Liver (tissue), 9 donors: ENCODE measurements around the gene BORCS5. TPM values are rescaled to one million over a fixed set of nuclear protein-coding genes. Genes with fewer than 3 reads are reported as not detected.

Source experiments
- DNase-seq: peaks from one replicate; pipeline ENCODE4 v3.0.0-alpha.2; 2017; ENCODE audit warnings: low spot score
- H3K27ac ChIP-seq, 2 donors: one replicate each; pipeline ENCODE4 v1.7.0; 2013; ENCODE audit warnings: inconsistent platforms in 2 of 2, low read length in 2 of 2, control low read depth in 1 of 2, low read depth in 1 of 2, mild to moderate bottlenecking in 1 of 2
- H3K27me3 ChIP-seq, 4 donors: one replicate each; pipeline versions ENCODE4 v1.6.1 to v1.7.0; 2013; ENCODE audit warnings: low read length in 3 of 4, inconsistent platforms in 1 of 4, mild to moderate bottlenecking in 1 of 4, moderate library complexity in 1 of 4; ENCODE audit not compliant: control insufficient read depth in 4 of 4, insufficient read depth in 4 of 4
- H3K36me3 ChIP-seq, 4 donors: one replicate each; pipeline versions ENCODE4 v1.6.1 to v1.7.0; 2013; ENCODE audit warnings: low read length in 3 of 4, mild to moderate bottlenecking in 3 of 4, low read depth in 1 of 4, moderate library complexity in 1 of 4; ENCODE audit not compliant: control insufficient read depth in 4 of 4, insufficient read depth in 3 of 4
- H3K4me1 ChIP-seq, 4 donors: one replicate each; pipeline versions ENCODE4 v1.6.1 to v1.7.0; 2013; ENCODE audit warnings: low read length in 3 of 4, mild to moderate bottlenecking in 3 of 4, moderate library complexity in 1 of 4; ENCODE audit not compliant: control insufficient read depth in 4 of 4, insufficient read depth in 4 of 4
- H3K4me3 ChIP-seq, 3 donors: one replicate each; pipeline versions ENCODE4 v1.6.1 to v1.7.0; 2013; ENCODE audit warnings: low read length in 3 of 3, control low read depth in 1 of 3, low read depth in 1 of 3, mild to moderate bottlenecking in 1 of 3
- H3K9ac ChIP-seq, 2 donors: one replicate each; pipeline ENCODE4 v1.7.0; 2013; ENCODE audit warnings: low read length in 2 of 2, mild to moderate bottlenecking in 2 of 2, moderate library complexity in 2 of 2, control low read depth in 1 of 2, low read depth in 1 of 2
- H3K9me3 ChIP-seq, 4 donors: one replicate each; pipeline versions ENCODE4 v1.6.1 to v1.7.0; 2013; ENCODE audit warnings: low read length in 3 of 4; ENCODE audit not compliant: control insufficient read depth in 4 of 4
- EGR1 ChIP-seq, 2 donors: IDR thresholded peaks; 2 replicates each; pipeline ENCODE4 v1.6.1; 2016 to 2018; ENCODE audit warnings: antibody characterized with exemption in 2 of 2, low read depth in 2 of 2
- FOXA1 ChIP-seq: IDR thresholded peaks from 2 replicates; pipeline ENCODE4 v1.6.1; 2016; ENCODE audit warnings: antibody characterized with exemption
- FOXA2 ChIP-seq: IDR thresholded peaks from 2 replicates; pipeline ENCODE4 v1.6.1; 2016; ENCODE audit warnings: antibody characterized with exemption
- GABPA ChIP-seq, 2 donors: IDR thresholded peaks in 1 of 2; conservative IDR thresholded peaks in 1 of 2; 2 replicates each; pipeline ENCODE4 v1.6.1; 2016; ENCODE audit warnings: antibody characterized with exemption in 2 of 2, mild to moderate bottlenecking in 1 of 2, moderate library complexity in 1 of 2
- HNF4A ChIP-seq, 2 donors: conservative IDR thresholded peaks; 2 replicates each; pipeline ENCODE4 v1.6.1; 2016; ENCODE audit warnings: antibody characterized with exemption in 2 of 2, mild to moderate bottlenecking in 2 of 2
- HNF4G ChIP-seq: IDR thresholded peaks from 2 replicates; pipeline ENCODE4 v1.6.1; 2016; ENCODE audit warnings: antibody characterized with exemption
- JUND ChIP-seq, 2 donors: IDR thresholded peaks; 2 replicates each; pipeline ENCODE4 v1.6.1; 2016; ENCODE audit warnings: antibody characterized with exemption in 2 of 2
- NR2F2 ChIP-seq: IDR thresholded peaks from 2 replicates; pipeline ENCODE4 v1.6.1; 2016; ENCODE audit warnings: antibody characterized with exemption
- RAD21 ChIP-seq, 2 donors: IDR thresholded peaks; 2 replicates each; pipeline ENCODE4 v1.6.1; 2016; ENCODE audit warnings: antibody characterized with exemption in 2 of 2, mild to moderate bottlenecking in 2 of 2
- RXRA ChIP-seq, 2 donors: IDR thresholded peaks; 2 replicates each; pipeline ENCODE4 v1.6.1; 2017 to 2018; ENCODE audit warnings: antibody characterized with exemption in 2 of 2, mild to moderate bottlenecking in 1 of 2
- SP1 ChIP-seq: IDR thresholded peaks from 2 replicates; pipeline ENCODE4 v1.6.1; 2018; ENCODE audit warnings: antibody characterized with exemption, mild to moderate bottlenecking
- TAF1 ChIP-seq: conservative IDR thresholded peaks from 2 replicates; pipeline ENCODE4 v1.6.1; 2016; ENCODE audit warnings: antibody characterized with exemption, mild to moderate bottlenecking
- YY1 ChIP-seq: IDR thresholded peaks from 2 replicates; pipeline ENCODE4 v1.6.1; 2016; ENCODE audit warnings: antibody characterized with exemption, mild to moderate bottlenecking
- WGBS: extraction: QIAGEN DNeasy Blood & Tissue Kit; methylation state at CpG from one replicate; pipeline ENCODE4 v1.1.7; 2013; 5-methylcytosine and 5-hydroxymethylcytosine counted together
- polyA plus RNA-seq, 2 donors: library from polyadenylated mRNA; stranded (reverse) in 1 of 2; unstranded in 1 of 2; fragments of 200-250 nt in 1 of 2; fragments of >200 nt in 1 of 2; fragmentation: Nextera tagmentation in 1 of 2; extraction: Ambion mirVana in 1 of 2; gene quantifications; one replicate each; pipeline versions ENCODE4 v1.2.1 to v1.2.3, GENCODE V29; 2013 to 2015
- total RNA-seq, 2 donors: library from RNA; depleted of rRNA; stranded (reverse); fragments of >200 nt; gene quantifications; one replicate each; pipeline ENCODE4 v1.2.3, GENCODE V29; 2014
- TF ChIP-seq, protein P1 (sequence below): IDR thresholded peaks from 2 replicates; pipeline ENCODE4 v1.6.1; 2016; ENCODE audit warnings: antibody characterized with exemption
- TF ChIP-seq, protein P2 (sequence below): IDR thresholded peaks from 2 replicates; pipeline ENCODE4 v1.6.1; 2016; ENCODE audit warnings: antibody characterized with exemption
- TF ChIP-seq, protein P3 (sequence below): IDR thresholded peaks from 2 replicates; pipeline ENCODE4 v1.6.1; 2016; ENCODE audit warnings: antibody characterized with exemption
- TF ChIP-seq, protein P4 (sequence below): fragments of 150-350 bp; IDR thresholded peaks from 2 replicates; pipeline ENCODE4 v1.5.1; 2017; ENCODE audit warnings: improper control_type of control experiment, low read depth, low read length; ENCODE audit not compliant: missing input control
- TF ChIP-seq, protein P5 (sequence below): IDR thresholded peaks from 2 replicates; pipeline ENCODE4 v1.6.1; 2016; ENCODE audit warnings: antibody characterized with exemption, mild to moderate bottlenecking
- donor health status: healthy.
- donor health status: healthy.
- donor health status: healthy.
- donor health status: healthy.
- donor health status: healthy.

BORCS5 gene
- total and polyA plus RNA-seq, 4 donors: 4.5 to 11.4 (median 8.1) TPM

DNA sequence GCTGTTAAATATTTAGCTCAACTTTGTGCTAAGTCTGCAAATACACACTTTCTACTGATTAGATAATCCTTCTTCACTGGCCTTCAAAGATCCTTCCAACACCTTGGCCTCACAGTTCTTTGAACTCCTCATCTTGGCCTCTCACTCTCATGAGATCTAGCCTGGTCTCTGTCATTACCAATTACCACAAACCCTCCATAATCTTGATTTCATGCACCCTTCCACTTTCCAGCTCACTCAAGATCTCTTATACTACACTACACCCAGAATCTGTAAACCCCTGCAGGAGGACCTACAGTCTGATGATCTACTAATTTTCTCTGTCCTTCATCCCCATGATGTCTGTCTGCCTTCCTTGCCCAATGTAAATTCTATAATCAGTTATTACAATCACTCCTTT, 134.7 kb downstream of the BORCS5 start:
- no peak for DNase-seq
- TF ChIP-seq, protein P1, sequence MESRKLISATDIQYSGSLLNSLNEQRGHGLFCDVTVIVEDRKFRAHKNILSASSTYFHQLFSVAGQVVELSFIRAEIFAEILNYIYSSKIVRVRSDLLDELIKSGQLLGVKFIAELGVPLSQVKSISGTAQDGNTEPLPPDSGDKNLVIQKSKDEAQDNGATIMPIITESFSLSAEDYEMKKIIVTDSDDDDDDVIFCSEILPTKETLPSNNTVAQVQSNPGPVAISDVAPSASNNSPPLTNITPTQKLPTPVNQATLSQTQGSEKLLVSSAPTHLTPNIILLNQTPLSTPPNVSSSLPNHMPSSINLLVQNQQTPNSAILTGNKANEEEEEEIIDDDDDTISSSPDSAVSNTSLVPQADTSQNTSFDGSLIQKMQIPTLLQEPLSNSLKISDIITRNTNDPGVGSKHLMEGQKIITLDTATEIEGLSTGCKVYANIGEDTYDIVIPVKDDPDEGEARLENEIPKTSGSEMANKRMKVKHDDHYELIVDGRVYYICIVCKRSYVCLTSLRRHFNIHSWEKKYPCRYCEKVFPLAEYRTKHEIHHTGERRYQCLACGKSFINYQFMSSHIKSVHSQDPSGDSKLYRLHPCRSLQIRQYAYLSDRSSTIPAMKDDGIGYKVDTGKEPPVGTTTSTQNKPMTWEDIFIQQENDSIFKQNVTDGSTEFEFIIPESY: no peak
- TF ChIP-seq JUND (IDR thresholded peaks at IDR 0.05): no peak
- no peak for TF ChIP-seq RXRA (IDR thresholded peaks at IDR 0.05)
- no peak for TF ChIP-seq RAD21 (IDR thresholded peaks at IDR 0.05)
- no peak for TF ChIP-seq YY1
- no peak for TF ChIP-seq NR2F2
- TF ChIP-seq, protein P2, sequence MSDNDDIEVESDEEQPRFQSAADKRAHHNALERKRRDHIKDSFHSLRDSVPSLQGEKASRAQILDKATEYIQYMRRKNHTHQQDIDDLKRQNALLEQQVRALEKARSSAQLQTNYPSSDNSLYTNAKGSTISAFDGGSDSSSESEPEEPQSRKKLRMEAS: no peak
- TF ChIP-seq, protein P3, sequence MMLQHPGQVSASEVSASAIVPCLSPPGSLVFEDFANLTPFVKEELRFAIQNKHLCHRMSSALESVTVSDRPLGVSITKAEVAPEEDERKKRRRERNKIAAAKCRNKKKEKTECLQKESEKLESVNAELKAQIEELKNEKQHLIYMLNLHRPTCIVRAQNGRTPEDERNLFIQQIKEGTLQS: no peak
- no peak for TF ChIP-seq SP1
- no peak for TF ChIP-seq TAF1
- TF ChIP-seq HNF4A (conservative IDR thresholded peaks at IDR 0.05): no peak
- TF ChIP-seq, protein P4, sequence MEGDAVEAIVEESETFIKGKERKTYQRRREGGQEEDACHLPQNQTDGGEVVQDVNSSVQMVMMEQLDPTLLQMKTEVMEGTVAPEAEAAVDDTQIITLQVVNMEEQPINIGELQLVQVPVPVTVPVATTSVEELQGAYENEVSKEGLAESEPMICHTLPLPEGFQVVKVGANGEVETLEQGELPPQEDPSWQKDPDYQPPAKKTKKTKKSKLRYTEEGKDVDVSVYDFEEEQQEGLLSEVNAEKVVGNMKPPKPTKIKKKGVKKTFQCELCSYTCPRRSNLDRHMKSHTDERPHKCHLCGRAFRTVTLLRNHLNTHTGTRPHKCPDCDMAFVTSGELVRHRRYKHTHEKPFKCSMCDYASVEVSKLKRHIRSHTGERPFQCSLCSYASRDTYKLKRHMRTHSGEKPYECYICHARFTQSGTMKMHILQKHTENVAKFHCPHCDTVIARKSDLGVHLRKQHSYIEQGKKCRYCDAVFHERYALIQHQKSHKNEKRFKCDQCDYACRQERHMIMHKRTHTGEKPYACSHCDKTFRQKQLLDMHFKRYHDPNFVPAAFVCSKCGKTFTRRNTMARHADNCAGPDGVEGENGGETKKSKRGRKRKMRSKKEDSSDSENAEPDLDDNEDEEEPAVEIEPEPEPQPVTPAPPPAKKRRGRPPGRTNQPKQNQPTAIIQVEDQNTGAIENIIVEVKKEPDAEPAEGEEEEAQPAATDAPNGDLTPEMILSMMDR: no peak
- TF ChIP-seq HNF4G: no peak
- no peak for TF ChIP-seq FOXA2
- H3K36me3 ChIP-seq: peaks cover 0 to 10% (median 5%) of the 10 kb centered on the region in 4 donors
- no peak overlapping the region for H3K9ac ChIP-seq
- peaks cover 0 to 18% (median 6%) of the 10 kb centered on the region in 4 donors for H3K4me1 ChIP-seq
- no peaks in the 10 kb centered on the region for H3K9me3 ChIP-seq
- H3K4me3 ChIP-seq: no peak overlapping the region
- H3K27ac ChIP-seq: peak overlapping the region; percentile 27 to 39
- no peaks in the 10 kb centered on the region for H3K27me3 ChIP-seq

DNA sequence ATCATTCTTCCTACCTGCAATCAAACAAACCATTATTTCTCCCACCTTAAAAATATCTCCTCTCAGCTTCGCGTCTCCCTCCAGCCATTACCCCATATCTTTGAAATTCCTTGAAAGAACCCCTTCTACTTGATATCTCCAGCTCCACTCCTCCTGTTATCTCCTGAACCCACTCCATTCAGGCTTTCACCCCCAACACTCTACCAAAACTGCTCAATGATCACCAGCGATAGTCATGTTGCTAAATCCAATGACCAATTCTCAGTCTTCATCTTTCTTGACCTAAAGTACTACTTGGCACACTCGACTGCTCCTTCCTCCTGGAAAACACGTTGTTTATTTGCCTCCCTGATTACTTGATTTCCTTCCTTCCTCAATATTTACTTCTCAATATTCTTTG, 135.7 kb downstream of the BORCS5 start:
- peaks cover 0 to 12% (median 5%) of the 10 kb centered on the region in 4 donors for H3K4me1 ChIP-seq

More for the DNA sequence above, 135.7 kb downstream of the BORCS5 start:
- peaks cover 0 to 10% (median 5%) of the 10 kb centered on the region in 4 donors for H3K36me3 ChIP-seq
- H3K27me3 ChIP-seq: no peaks in the 10 kb centered on the region
- no peak overlapping the region for H3K9ac ChIP-seq
- TF ChIP-seq, protein P2: no peak
- TF ChIP-seq HNF4G: no peak
- no peak for TF ChIP-seq FOXA1
- TF ChIP-seq GABPA (IDR thresholded peaks at IDR 0.05 in 1 of 2, conservative IDR thresholded peaks at IDR 0.05 in 1 of 2): no peak
- no peak for TF ChIP-seq TAF1
- no peak for TF ChIP-seq NR2F2
- TF ChIP-seq JUND (IDR thresholded peaks at IDR 0.05): no peak
- TF ChIP-seq, protein P5, sequence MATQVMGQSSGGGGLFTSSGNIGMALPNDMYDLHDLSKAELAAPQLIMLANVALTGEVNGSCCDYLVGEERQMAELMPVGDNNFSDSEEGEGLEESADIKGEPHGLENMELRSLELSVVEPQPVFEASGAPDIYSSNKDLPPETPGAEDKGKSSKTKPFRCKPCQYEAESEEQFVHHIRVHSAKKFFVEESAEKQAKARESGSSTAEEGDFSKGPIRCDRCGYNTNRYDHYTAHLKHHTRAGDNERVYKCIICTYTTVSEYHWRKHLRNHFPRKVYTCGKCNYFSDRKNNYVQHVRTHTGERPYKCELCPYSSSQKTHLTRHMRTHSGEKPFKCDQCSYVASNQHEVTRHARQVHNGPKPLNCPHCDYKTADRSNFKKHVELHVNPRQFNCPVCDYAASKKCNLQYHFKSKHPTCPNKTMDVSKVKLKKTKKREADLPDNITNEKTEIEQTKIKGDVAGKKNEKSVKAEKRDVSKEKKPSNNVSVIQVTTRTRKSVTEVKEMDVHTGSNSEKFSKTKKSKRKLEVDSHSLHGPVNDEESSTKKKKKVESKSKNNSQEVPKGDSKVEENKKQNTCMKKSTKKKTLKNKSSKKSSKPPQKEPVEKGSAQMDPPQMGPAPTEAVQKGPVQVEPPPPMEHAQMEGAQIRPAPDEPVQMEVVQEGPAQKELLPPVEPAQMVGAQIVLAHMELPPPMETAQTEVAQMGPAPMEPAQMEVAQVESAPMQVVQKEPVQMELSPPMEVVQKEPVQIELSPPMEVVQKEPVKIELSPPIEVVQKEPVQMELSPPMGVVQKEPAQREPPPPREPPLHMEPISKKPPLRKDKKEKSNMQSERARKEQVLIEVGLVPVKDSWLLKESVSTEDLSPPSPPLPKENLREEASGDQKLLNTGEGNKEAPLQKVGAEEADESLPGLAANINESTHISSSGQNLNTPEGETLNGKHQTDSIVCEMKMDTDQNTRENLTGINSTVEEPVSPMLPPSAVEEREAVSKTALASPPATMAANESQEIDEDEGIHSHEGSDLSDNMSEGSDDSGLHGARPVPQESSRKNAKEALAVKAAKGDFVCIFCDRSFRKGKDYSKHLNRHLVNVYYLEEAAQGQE: no peak
- no peak for TF ChIP-seq RAD21 (IDR thresholded peaks at IDR 0.05)
- TF ChIP-seq, protein P4: no peak
- no peak for TF ChIP-seq EGR1 (IDR thresholded peaks at IDR 0.05; ENCODE audit: low read depth in 2 of 2)
- TF ChIP-seq FOXA2: no peak
- TF ChIP-seq RXRA (IDR thresholded peaks at IDR 0.05): no peak
- TF ChIP-seq SP1: no peak
- TF ChIP-seq, protein P1: no peak
- TF ChIP-seq YY1: no peak
- TF ChIP-seq HNF4A (conservative IDR thresholded peaks at IDR 0.05): no peak
- no peak overlapping the region for H3K4me3 ChIP-seq
- no peak overlapping the region for H3K27ac ChIP-seq
- no peak for DNase-seq
- H3K9me3 ChIP-seq: no peaks in the 10 kb centered on the region
- WGBS: 77% methylated on average over 5 of the region's 5 CpGs
